ENCODE results near the gene CCL4L2.

DNA sequence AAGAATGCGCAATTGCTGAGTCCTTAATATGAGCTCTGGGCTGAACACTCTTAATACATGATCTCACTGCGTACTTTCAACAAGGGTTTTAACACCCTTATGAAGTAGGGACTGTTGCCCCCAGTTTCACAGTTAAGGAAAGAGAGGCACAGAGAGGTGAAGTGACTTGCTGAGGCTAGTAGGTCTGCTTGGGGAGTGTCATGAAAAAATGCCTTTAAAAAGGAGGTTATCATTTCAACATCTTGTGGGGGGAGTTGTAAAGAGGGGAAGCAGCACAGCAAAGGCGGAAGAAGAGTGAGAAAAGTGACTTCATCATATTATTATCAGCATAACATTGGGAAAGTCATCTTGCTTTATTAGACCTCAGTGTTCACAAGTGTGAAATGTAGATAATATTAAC lies 2.1 kb downstream of the CCL4L2 start:
- TF ChIP-seq POLR2A (IDR thresholded peaks at IDR 0.05) (no peak), CTCF (IDR thresholded peaks at IDR 0.05) (no peak)

All from stomach (tissue), 4 donors.